Keratinocyte (primary cell): Measurements from ENCODE around the gene CXCL8. TPM values are rescaled to one million over a fixed set of nuclear protein-coding genes. Genes with fewer than 3 reads are reported as not detected.

Source experiments
- DNase-seq: peaks from one replicate; pipeline ENCODE4 v3.0.0-alpha.2; 2011; ENCODE audit warnings: low read depth, missing footprints, low spot score
- FAIRE-seq: peaks from 2 replicates; lab custom pipeline; 2011; peaks lifted over from hg19 to GRCh38; lab: Jason Lieb, UNC
- H2AFZ ChIP-seq: 2 replicates; pipeline ENCODE4 v1.6.0; 2012; ENCODE audit warnings: low read length, control low read depth, inconsistent platforms; ENCODE audit not compliant: control insufficient read depth
- H3K27ac ChIP-seq: 2 replicates; pipeline ENCODE4 v1.5.1; 2011; ENCODE audit warnings: low read length; ENCODE audit not compliant: control insufficient read depth, insufficient read depth
- H3K27me3 ChIP-seq: 3 replicates; pipeline ENCODE4 v1.6.0; 2011; ENCODE audit warnings: low read length; ENCODE audit not compliant: control insufficient read depth, insufficient read depth; ENCODE audit errors: extremely low read depth
- H3K36me3 ChIP-seq, 2 experiments: 2 replicates in 1 of 2; 3 replicates in 1 of 2; pipeline ENCODE4 v1.5.1; 2011; ENCODE audit warnings: low read length in 2 of 2, mild to moderate bottlenecking in 1 of 2; ENCODE audit not compliant: control insufficient read depth in 2 of 2, insufficient read depth in 2 of 2; ENCODE audit errors: extremely low read depth in 1 of 2
- H3K4me1 ChIP-seq: 3 replicates; pipeline ENCODE4 v1.5.1; 2011; ENCODE audit warnings: low read length; ENCODE audit not compliant: control insufficient read depth, insufficient read depth; ENCODE audit errors: extremely low read depth
- H3K4me2 ChIP-seq: 3 replicates; pipeline ENCODE4 v1.6.0; 2011; ENCODE audit warnings: low read depth, low read length; ENCODE audit not compliant: control insufficient read depth, insufficient read depth; ENCODE audit errors: extremely low read depth
- H3K4me3 ChIP-seq, 3 experiments: fragments of 200-600 bp in 1 of 3; sonication (generic) in 1 of 3; 2 replicates in 2 of 3; 3 replicates in 1 of 3; pipeline ENCODE4 v1.5.1; 2011 to 2016; ENCODE audit warnings: low read length in 3 of 3, mild to moderate bottlenecking in 3 of 3, control low read depth in 2 of 3, inconsistent platforms in 1 of 3, low read depth in 1 of 3, mixed read lengths in 1 of 3, mixed run types in 1 of 3, moderate library complexity in 1 of 3; ENCODE audit not compliant: control insufficient read depth in 2 of 3, insufficient read depth in 2 of 3; ENCODE audit errors: extremely low read depth in 1 of 3
- H3K79me2 ChIP-seq: 2 replicates; pipeline ENCODE4 v1.6.0; 2012; ENCODE audit warnings: low read length; ENCODE audit not compliant: control insufficient read depth, insufficient read depth
- H3K9ac ChIP-seq: 3 replicates; pipeline ENCODE4 v1.6.0; 2011; ENCODE audit warnings: low read length; ENCODE audit not compliant: control insufficient read depth, insufficient read depth; ENCODE audit errors: extremely low read depth
- H3K9me1 ChIP-seq: 3 replicates; pipeline ENCODE4 v1.6.0; 2011; ENCODE audit warnings: low read length; ENCODE audit not compliant: control insufficient read depth, insufficient read depth; ENCODE audit errors: extremely low read depth
- H3K9me3 ChIP-seq: 2 replicates; pipeline ENCODE4 v1.5.1; 2012; ENCODE audit warnings: low read depth, low read length; ENCODE audit not compliant: control insufficient read depth
- H4K20me1 ChIP-seq: 3 replicates; pipeline ENCODE4 v1.6.0; 2011; ENCODE audit warnings: low read length; ENCODE audit not compliant: control insufficient read depth, insufficient read depth; ENCODE audit errors: extremely low read depth
- EZH2 ChIP-seq: IDR thresholded peaks from one replicate; pipeline ENCODE4 v1.6.1; 2012; ENCODE audit warnings: inconsistent platforms, mild to moderate bottlenecking, low read length, moderate library complexity
- dilution Hi-C: fragments of 300-500 bp; cut with MboI; formaldehyde crosslinking; loops from one replicate; pipeline ENCODE4 v1.7.0; 2020; ENCODE audit warnings: low sequenced_read_pairs; ENCODE audit not compliant: extremely low pct_ligation_motif_present
- polyA plus RNA-seq, 5 experiments: library from polyadenylated mRNA; depleted of rRNA in 3 of 5; stranded (reverse) in 3 of 5; stranded (forward) in 1 of 5; unstranded in 1 of 5; fragments of >200 nt; gene quantifications; 1 replicate in 1 of 5; 2 replicates in 3 of 5; 3 replicates in 1 of 5; pipeline versions ENCODE4 v1.2.1 to v1.2.3, GENCODE V29; 2011 to 2012; ENCODE audit warnings: missing spikeins in 2 of 5, low read depth in 1 of 5, low replicate concordance in 1 of 5
- TF ChIP-seq, protein P1 (sequence below), 3 experiments: IDR thresholded peaks in 1 of 3; conservative IDR thresholded peaks in 1 of 3; optimal IDR thresholded peaks in 1 of 3; 2 replicates in 2 of 3; 3 replicates in 1 of 3; pipeline versions ENCODE3 to v1.5.1; 2011; ENCODE audit warnings: low read length in 3 of 3, mild to moderate bottlenecking in 3 of 3, moderate library complexity in 2 of 3, control low read depth in 1 of 3, inconsistent platforms in 1 of 3; ENCODE audit not compliant: insufficient read depth in 2 of 3; ENCODE audit errors: extremely low read depth in 1 of 3

The CXCL8 gene
- polyA plus RNA-seq, 1 donor (not counting 4 experiments of a cell fraction or from before 2014, with no cell fraction given): 65.4 TPM

DNA sequence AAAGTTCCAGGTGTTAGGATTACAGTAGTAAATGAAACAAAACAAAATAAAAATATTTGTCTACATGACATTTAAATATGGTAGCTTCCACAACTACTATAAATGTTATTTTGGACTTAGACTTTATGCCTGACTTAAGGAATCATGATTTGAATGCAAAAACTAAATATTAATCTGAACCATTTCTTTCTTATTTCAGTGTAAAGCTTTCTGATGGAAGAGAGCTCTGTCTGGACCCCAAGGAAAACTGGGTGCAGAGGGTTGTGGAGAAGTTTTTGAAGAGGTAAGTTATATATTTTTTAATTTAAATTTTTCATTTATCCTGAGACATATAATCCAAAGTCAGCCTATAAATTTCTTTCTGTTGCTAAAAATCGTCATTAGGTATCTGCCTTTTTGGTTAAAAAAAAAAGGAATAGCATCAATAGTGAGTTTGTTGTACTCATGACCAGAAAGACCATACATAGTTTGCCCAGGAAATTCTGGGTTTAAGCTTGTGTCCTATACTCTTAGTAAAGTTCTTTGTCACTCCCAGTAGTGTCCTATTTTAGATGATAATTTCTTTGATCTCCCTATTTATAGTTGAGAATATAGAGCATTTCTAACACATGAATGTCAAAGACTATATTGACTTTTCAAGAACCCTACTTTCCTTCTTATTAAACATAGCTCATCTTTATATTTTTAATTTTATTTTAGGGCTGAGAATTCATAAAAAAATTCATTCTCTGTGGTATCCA lies 1.6 kb downstream of the CXCL8 start:
- FAIRE-seq (no peak), DNase-seq (no peak)
- TF ChIP-seq, protein P1, sequence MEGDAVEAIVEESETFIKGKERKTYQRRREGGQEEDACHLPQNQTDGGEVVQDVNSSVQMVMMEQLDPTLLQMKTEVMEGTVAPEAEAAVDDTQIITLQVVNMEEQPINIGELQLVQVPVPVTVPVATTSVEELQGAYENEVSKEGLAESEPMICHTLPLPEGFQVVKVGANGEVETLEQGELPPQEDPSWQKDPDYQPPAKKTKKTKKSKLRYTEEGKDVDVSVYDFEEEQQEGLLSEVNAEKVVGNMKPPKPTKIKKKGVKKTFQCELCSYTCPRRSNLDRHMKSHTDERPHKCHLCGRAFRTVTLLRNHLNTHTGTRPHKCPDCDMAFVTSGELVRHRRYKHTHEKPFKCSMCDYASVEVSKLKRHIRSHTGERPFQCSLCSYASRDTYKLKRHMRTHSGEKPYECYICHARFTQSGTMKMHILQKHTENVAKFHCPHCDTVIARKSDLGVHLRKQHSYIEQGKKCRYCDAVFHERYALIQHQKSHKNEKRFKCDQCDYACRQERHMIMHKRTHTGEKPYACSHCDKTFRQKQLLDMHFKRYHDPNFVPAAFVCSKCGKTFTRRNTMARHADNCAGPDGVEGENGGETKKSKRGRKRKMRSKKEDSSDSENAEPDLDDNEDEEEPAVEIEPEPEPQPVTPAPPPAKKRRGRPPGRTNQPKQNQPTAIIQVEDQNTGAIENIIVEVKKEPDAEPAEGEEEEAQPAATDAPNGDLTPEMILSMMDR (optimal IDR thresholded peaks at IDR 0.05 in 1 of 3, IDR thresholded peaks at IDR 0.05 in 1 of 3, conservative IDR thresholded peaks at IDR 0.05 in 1 of 3; ENCODE audit: extremely low read depth in 1 of 3, insufficient read depth in 2 of 3, low read length in 3 of 3): no peak
- no peak for TF ChIP-seq EZH2
- dilution Hi-C loops: no loop called here
- no peaks in the 10 kb centered on the region for H3K9me1 ChIP-seq
- H4K20me1 ChIP-seq: no peaks in the 10 kb centered on the region
- H3K4me1 ChIP-seq: peaks cover 9% of the 10 kb centered on the region
- no peak overlapping the region for H3K4me2 ChIP-seq
- no peak overlapping the region for H3K9ac ChIP-seq
- no peak overlapping the region for H3K4me3 ChIP-seq
- no peaks in the 10 kb centered on the region for H3K36me3 ChIP-seq
- H2AFZ ChIP-seq: no peak overlapping the region
- H3K27me3 ChIP-seq: no peaks in the 10 kb centered on the region
- no peaks in the 10 kb centered on the region for H3K79me2 ChIP-seq
- H3K9me3 ChIP-seq: no peaks in the 10 kb centered on the region
- no peak overlapping the region for H3K27ac ChIP-seq

DNA sequence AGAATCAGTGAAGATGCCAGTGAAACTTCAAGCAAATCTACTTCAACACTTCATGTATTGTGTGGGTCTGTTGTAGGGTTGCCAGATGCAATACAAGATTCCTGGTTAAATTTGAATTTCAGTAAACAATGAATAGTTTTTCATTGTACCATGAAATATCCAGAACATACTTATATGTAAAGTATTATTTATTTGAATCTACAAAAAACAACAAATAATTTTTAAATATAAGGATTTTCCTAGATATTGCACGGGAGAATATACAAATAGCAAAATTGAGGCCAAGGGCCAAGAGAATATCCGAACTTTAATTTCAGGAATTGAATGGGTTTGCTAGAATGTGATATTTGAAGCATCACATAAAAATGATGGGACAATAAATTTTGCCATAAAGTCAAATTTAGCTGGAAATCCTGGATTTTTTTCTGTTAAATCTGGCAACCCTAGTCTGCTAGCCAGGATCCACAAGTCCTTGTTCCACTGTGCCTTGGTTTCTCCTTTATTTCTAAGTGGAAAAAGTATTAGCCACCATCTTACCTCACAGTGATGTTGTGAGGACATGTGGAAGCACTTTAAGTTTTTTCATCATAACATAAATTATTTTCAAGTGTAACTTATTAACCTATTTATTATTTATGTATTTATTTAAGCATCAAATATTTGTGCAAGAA lies 2.3 kb downstream of the CXCL8 start:
- Histone ChIP-seq H3K79me2 (no peaks in the 10 kb centered on the region), H3K27ac (no peak overlapping the region), H3K4me1 (peaks cover 9% of the 10 kb centered on the region), H4K20me1 (no peaks in the 10 kb centered on the region), H3K4me2 (no peak overlapping the region), H3K9me3 (no peaks in the 10 kb centered on the region), H3K27me3 (no peaks in the 10 kb centered on the region), H3K4me3 (no peak overlapping the region), H2AFZ (no peak overlapping the region), H3K9me1 (no peaks in the 10 kb centered on the region), H3K36me3 (no peaks in the 10 kb centered on the region), H3K9ac (no peak overlapping the region)
- TF ChIP-seq, protein P1 (optimal IDR thresholded peaks at IDR 0.05 in 1 of 3, IDR thresholded peaks at IDR 0.05 in 1 of 3, conservative IDR thresholded peaks at IDR 0.05 in 1 of 3; ENCODE audit: extremely low read depth in 1 of 3, insufficient read depth in 2 of 3, low read length in 3 of 3): no peak
- TF ChIP-seq EZH2: no peak
- no peak for FAIRE-seq
- DNase-seq: no peak
- dilution Hi-C loops: no loop called here
